ENCODE results near the gene SLC25A4. TPM values are rescaled to one million over a fixed set of nuclear protein-coding genes. Genes with fewer than 3 reads are reported as not detected.

Gene SLC25A4
- total and polyA plus RNA-seq, 12 donors, result 511 to 2,916 (median 1,758) TPM

GRCh38 chr4:185186769-185187168, 43.7 kb downstream of the SLC25A4 start:
- no peak overlapping the region for H3K27ac ChIP-seq
- no peak for TF ChIP-seq CTCF (IDR thresholded peaks at IDR 0.05)
- peaks cover 0 to 9% (median 0%) of the 10 kb centered on the region in 9 donors for H3K4me1 ChIP-seq
- 70 to 79% methylated on average over 3 of the region's 3 CpGs for WGBS, 2 donors
- ATAC-seq (no peak), DNase-seq (no peak)
- no peaks in the 10 kb centered on the region for H3K9me3 ChIP-seq
- intact Hi-C loops (cut with DNase I), result loop anchor here in 1 of 10 donors (10.0 kb wide), 2 partner anchors 52 to 182 kb away; no protein-coding TSS in a partner anchor
- H3K4me3 ChIP-seq, result no peak overlapping the region
- no peaks in the 10 kb centered on the region for H3K27me3 ChIP-seq
- H3K36me3 ChIP-seq, result peaks cover 0 to 44% (median 12%) of the 10 kb centered on the region in 9 donors

GRCh38 chr4:185189606-185190305, 46.7 kb downstream of the SLC25A4 start:
- no peak for ATAC-seq

GRCh38 chr4:185190306-185190856, 47.3 kb downstream of the SLC25A4 start:
- WGBS, 2 donors, result 81 to 90% methylated on average over 6 of the region's 6 CpGs
- Histone ChIP-seq H3K36me3 (peaks cover 0 to 49% (median 12%) of the 10 kb centered on the region in 9 donors), H3K4me3 (no peak overlapping the region), H3K27me3 (no peaks in the 10 kb centered on the region), H3K9me3 (no peaks in the 10 kb centered on the region), H3K27ac (no peak overlapping the region), H3K4me1 (peaks cover 0 to 1% (median 0%) of the 10 kb centered on the region in 9 donors)
- ATAC-seq, result no peak
- no peak for TF ChIP-seq CTCF (IDR thresholded peaks at IDR 0.05)
- DNase-seq, result no peak
- intact Hi-C loops (cut with DNase I), result no loop called here

More at GRCh38 chr4:185189606-185190305, 46.7 kb downstream of the SLC25A4 start:
- Histone ChIP-seq H3K9me3 (no peaks in the 10 kb centered on the region), H3K36me3 (peaks cover 0 to 48% (median 12%) of the 10 kb centered on the region in 9 donors), H3K27ac (no peak overlapping the region), H3K4me3 (no peak overlapping the region), H3K27me3 (no peaks in the 10 kb centered on the region), H3K4me1 (peaks cover 0 to 7% (median 0%) of the 10 kb centered on the region in 9 donors)
- no peak for DNase-seq
- no peak for TF ChIP-seq CTCF (IDR thresholded peaks at IDR 0.05)
- WGBS, 2 donors, result 67 to 74% methylated on average over 4 of the region's 4 CpGs
- intact Hi-C loops (cut with DNase I), result loop anchor here in 1 of 10 donors (10.0 kb wide), 2 partner anchors 55 to 185 kb away; no protein-coding TSS in a partner anchor

- WGBS, 2 donors, result 85 to 91% methylated on average over 1 of the region's 1 CpG
- H3K36me3 ChIP-seq, result peaks cover 0 to 55% (median 12%) of the 10 kb centered on the region in 9 donors
- no peaks in the 10 kb centered on the region for H3K9me3 ChIP-seq
- H3K4me3 ChIP-seq, result no peak overlapping the region
- no peaks in the 10 kb centered on the region for H3K4me1 ChIP-seq
- no peaks in the 10 kb centered on the region for H3K27me3 ChIP-seq
- no peak overlapping the region for H3K27ac ChIP-seq
- ATAC-seq (no peak), DNase-seq (no peak)
- TF ChIP-seq CTCF (IDR thresholded peaks at IDR 0.05), result no peak
- intact Hi-C loops (cut with DNase I), result no loop called here
Observed at GRCh38 chr4:185192059-185192458, 49.0 kb downstream of the SLC25A4 start.
